H1 (cell line): ENCODE data around the gene METAP1D. TPM values are rescaled to one million over a fixed set of nuclear protein-coding genes. Genes with fewer than 3 reads are reported as not detected.

Experiments used
- CBX8 ChIP-seq: fragments of 300-800, 300-1000 bp; sonication (generic); IDR thresholded peaks from 2 replicates; pipeline ENCODE4 v1.7.1; 2016; ENCODE audit warnings: low read depth, low read length, borderline replicate concordance
- CTBP2 ChIP-seq: IDR thresholded peaks from 2 replicates; pipeline ENCODE4 v1.7.0; 2011; ENCODE audit warnings: borderline replicate concordance, mild to moderate bottlenecking, moderate library complexity, mixed read lengths, low read length; ENCODE audit not compliant: insufficient read depth, insufficient read length
- E2F6 ChIP-seq: IDR thresholded peaks from 2 replicates; pipeline ENCODE4 v1.6.1; 2012; ENCODE audit warnings: inconsistent platforms
- FOSL1 ChIP-seq: IDR thresholded peaks from 2 replicates; pipeline ENCODE4 v1.6.1; 2011; ENCODE audit warnings: mild to moderate bottlenecking, low read depth, low read length, moderate library complexity; ENCODE audit not compliant: insufficient read depth
- GABPA ChIP-seq: IDR thresholded peaks from 2 replicates; pipeline ENCODE4 v1.6.1; 2011; ENCODE audit warnings: mild to moderate bottlenecking, low read length, moderate library complexity, borderline replicate concordance; ENCODE audit not compliant: insufficient read depth
- HDAC2 ChIP-seq, 2 experiments: fragments of 300-600 bp in 1 of 2; sonication (generic) in 1 of 2; IDR thresholded peaks; 2 replicates each; pipeline ENCODE4 v1.6.1; 2011 to 2012; ENCODE audit warnings: low read depth in 2 of 2, low read length in 2 of 2, mild to moderate bottlenecking in 2 of 2, moderate library complexity in 2 of 2, borderline replicate concordance in 1 of 2, inconsistent platforms in 1 of 2
- HDAC6 ChIP-seq: IDR thresholded peaks from one replicate; pipeline ENCODE4 v1.7.1; 2012; ENCODE audit warnings: low read depth, mild to moderate bottlenecking, inconsistent platforms, low read length, moderate library complexity
- KDM4A ChIP-seq: IDR thresholded peaks from one replicate; pipeline ENCODE4 v1.7.1; 2012; ENCODE audit warnings: low read depth, mild to moderate bottlenecking, moderate library complexity, low read length, inconsistent platforms; ENCODE audit not compliant: severe bottlenecking
- MAFK ChIP-seq: IDR thresholded peaks from 2 replicates; pipeline ENCODE4 v1.6.1; 2012; ENCODE audit warnings: low read depth, mild to moderate bottlenecking, improper control_type of control experiment, low read length
- NRF1 ChIP-seq: IDR thresholded peaks from 2 replicates; pipeline ENCODE4 v1.6.1; 2011; ENCODE audit warnings: mild to moderate bottlenecking, low read depth, low read length, improper control_type of control experiment
- PHF8 ChIP-seq: fragments of 200-600 bp; sonication (generic); conservative IDR thresholded peaks from 2 replicates; pipeline ENCODE4 v1.7.1; 2012; ENCODE audit warnings: low read depth, mild to moderate bottlenecking, inconsistent platforms, low read length, moderate library complexity
- RAD21 ChIP-seq, 2 experiments: IDR thresholded peaks in 1 of 2; conservative IDR thresholded peaks in 1 of 2; 2 replicates each; pipeline ENCODE4 v1.6.1; 2011; ENCODE audit warnings: low read depth in 2 of 2, low read length in 2 of 2, improper control_type of control experiment in 1 of 2, inconsistent platforms in 1 of 2, mild to moderate bottlenecking in 1 of 2, moderate library complexity in 1 of 2
- RBBP5 ChIP-seq: IDR thresholded peaks from 2 replicates; pipeline ENCODE4 v1.7.1; 2012; ENCODE audit warnings: low read depth, mild to moderate bottlenecking, inconsistent platforms, low read length, moderate library complexity, borderline replicate concordance
- RFX5 ChIP-seq: IDR thresholded peaks from 2 replicates; pipeline ENCODE4 v1.6.1; 2011; ENCODE audit warnings: low read depth, low read length, improper control_type of control experiment, borderline replicate concordance
- SIN3A ChIP-seq, 2 experiments: IDR thresholded peaks in 1 of 2; conservative IDR thresholded peaks in 1 of 2; 2 replicates each; pipeline ENCODE4 v1.6.1; 2011 to 2012; ENCODE audit warnings: low read length in 2 of 2, improper control_type of control experiment in 1 of 2, low read depth in 1 of 2, mild to moderate bottlenecking in 1 of 2
- SP4 ChIP-seq: IDR thresholded peaks from 2 replicates; pipeline ENCODE4 v1.6.1; 2012; ENCODE audit warnings: low read length, inconsistent platforms
- YY1 ChIP-seq: IDR thresholded peaks from 2 replicates; pipeline ENCODE4 v1.6.1; 2011; ENCODE audit warnings: low read depth, mild to moderate bottlenecking, low read length
- polyA plus RNA-seq, 7 experiments: library from polyadenylated mRNA; depleted of rRNA in 3 of 7; stranded (reverse) in 5 of 7; unstranded in 2 of 7; fragments of >200 nt in 5 of 7; fragments of 200-250 nt in 2 of 7; gene quantifications; 1 replicate in 5 of 7; 2 replicates in 1 of 7; 4 replicates in 1 of 7; pipeline versions ENCODE4 v1.2.1 to v1.2.3, GENCODE V29; 2011 to 2013; ENCODE audit warnings: missing spikeins in 2 of 7, mixed read lengths in 2 of 7
- total RNA-seq: library from RNA; stranded (reverse); fragmentation: NEBNext Ultra II Directional; extraction: Animal tissue kit (Norgen Biotek cat#: 25700); gene quantifications from 2 replicates; pipeline ENCODE4 v1.2.1, GENCODE V29; 2021

Gene METAP1D
- total and polyA plus RNA-seq, 2 of the 8 experiments (the other 6 are each of a cell fraction or from before 2014, with no cell fraction given), result 3.9 to 6.2 TPM

GRCh38 chr2:172090044-172090961, 90.5 kb downstream of the METAP1D start (continued):
- TF ChIP-seq GABPA (no peak), YY1 (no peak), RBBP5 (no peak), KDM4A (no peak), NRF1 (no peak), RFX5 (no peak), RAD21 (IDR thresholded peaks at IDR 0.05 in 1 of 2, conservative IDR thresholded peaks at IDR 0.05 in 1 of 2; ENCODE audit: low read depth in 2 of 2, low read length in 2 of 2) (no peak; a peak in 1 of 4 replicates), MAFK (no peak), PHF8 (no peak), HDAC6 (no peak), CBX8 (0 out of 2 replicates have a peak, but pooled peaks have one; percentile 34), E2F6 (no peak), SIN3A (conservative IDR thresholded peaks at IDR 0.05 in 1 of 2, IDR thresholded peaks at IDR 0.05 in 1 of 2; ENCODE audit: low read depth in 1 of 2, low read length in 2 of 2) (no peak), SP4 (no peak), CTBP2 (no peak), FOSL1 (no peak), HDAC2 (IDR thresholded peaks at IDR 0.05; ENCODE audit: borderline replicate concordance in 1 of 2, low read depth in 2 of 2, low read length in 2 of 2) (no peak)
